IMR-90 (cell line): ENCODE results near the gene TCERG1. TPM values are rescaled to one million over a fixed set of nuclear protein-coding genes. Genes with fewer than 3 reads are reported as not detected.

Source experiments
- ATAC-seq: fragments of 200-7000 bp; cut with Tn5 transposase; 2 replicates; pipeline ENCODE4 v1.9.1; 2020; ENCODE audit warnings: low read depth, mild to moderate bottlenecking, moderate library complexity
- BruUV-seq: library from RNA; stranded (reverse); fragments of 400-500 nt; replicated peaks from 2 replicates; lab custom pipeline; 2021; lab: Mats Ljungman, UMichigan
- CTCF ChIA-PET: fragments of 300-600 bp; formaldehyde crosslinking; extraction: SDS; loops from one replicate; lab custom pipeline; 2021; ENCODE audit warnings: antibody characterized with exemption; lab: Yijun Ruan, JAX
- POLR2A ChIA-PET: fragments of 300-600 bp; sonication (Branson Sonifier 250); formaldehyde crosslinking; loops from one replicate; lab custom pipeline; 2022; ENCODE audit warnings: antibody characterized with exemption; ENCODE audit not compliant: unreplicated experiment; lab: Charles Lee
- DNase-seq: peaks from one replicate; pipeline ENCODE4 v3.0.0; 2013
- H2AFZ ChIP-seq: replicated peaks from 2 replicates; pipeline ENCODE3; 2013; ENCODE audit warnings: low read length, mild to moderate bottlenecking; ENCODE audit not compliant: poor library complexity
- H2AK5ac ChIP-seq: 2 replicates; pipeline ENCODE4 v1.6.1; 2013; ENCODE audit warnings: low read depth, low read length, inconsistent platforms
- H2AK9ac ChIP-seq: replicated peaks from 2 replicates; pipeline ENCODE3; 2013; ENCODE audit warnings: mild to moderate bottlenecking, low read depth, low read length, moderate library complexity; ENCODE audit not compliant: poor library complexity
- H2BK120ac ChIP-seq: 2 replicates; pipeline ENCODE4 v1.6.1; 2013; ENCODE audit warnings: low read depth, low read length, inconsistent platforms
- H2BK15ac ChIP-seq: 3 replicates; pipeline ENCODE4 v1.6.1; 2013; ENCODE audit warnings: low read depth, low read length, inconsistent platforms
- H2BK20ac ChIP-seq: 2 replicates; pipeline ENCODE4 v1.6.1; 2013; ENCODE audit warnings: low read depth, mild to moderate bottlenecking, inconsistent platforms, low read length, moderate library complexity
- H2BK5ac ChIP-seq: 2 replicates; pipeline ENCODE4 v1.6.1; 2013; ENCODE audit warnings: mild to moderate bottlenecking, low read depth, low read length, inconsistent platforms; ENCODE audit not compliant: poor library complexity, severe bottlenecking
- H3K14ac ChIP-seq: replicated peaks from 2 replicates; pipeline ENCODE4 v1.6.1; 2013; ENCODE audit warnings: low read depth, low read length, inconsistent platforms
- H3K18ac ChIP-seq: 2 replicates; pipeline ENCODE4 v1.6.1; 2013; ENCODE audit warnings: low read depth, low read length, control low read depth
- H3K23ac ChIP-seq: 2 replicates; pipeline ENCODE4 v1.6.1; 2013; ENCODE audit warnings: low read depth, low read length, inconsistent platforms
- H3K27ac ChIP-seq: 2 replicates; pipeline ENCODE4 v1.5.1; 2013; ENCODE audit warnings: mild to moderate bottlenecking, control low read depth, low read length; ENCODE audit not compliant: insufficient read depth
- H3K27me3 ChIP-seq: 2 replicates; pipeline ENCODE4 v1.6.1; 2013; ENCODE audit warnings: low read length; ENCODE audit not compliant: control insufficient read depth, insufficient read depth
- H3K36me3 ChIP-seq: 2 replicates; pipeline ENCODE4 v1.6.1; 2013; ENCODE audit warnings: low read length, mixed read lengths; ENCODE audit not compliant: control insufficient read depth, insufficient read depth
- H3K4ac ChIP-seq: 2 replicates; pipeline ENCODE4 v1.6.1; 2013; ENCODE audit warnings: low read depth, low read length, inconsistent platforms
- H3K4me1 ChIP-seq: 2 replicates; pipeline ENCODE4 v1.6.1; 2013; ENCODE audit warnings: low read length, mixed read lengths; ENCODE audit not compliant: control insufficient read depth, insufficient read depth
- H3K4me2 ChIP-seq: 2 replicates; pipeline ENCODE4 v1.6.1; 2013; ENCODE audit warnings: low read depth, mild to moderate bottlenecking, control low read depth, low read length, moderate library complexity
- H3K4me3 ChIP-seq: 2 replicates; pipeline ENCODE4 v1.5.1; 2013; ENCODE audit warnings: low read depth, mild to moderate bottlenecking, control low read depth, low read length, moderate library complexity; ENCODE audit not compliant: insufficient read depth
- H3K56ac ChIP-seq: 2 replicates; pipeline ENCODE4 v1.6.1; 2013; ENCODE audit warnings: low read length, inconsistent platforms; ENCODE audit not compliant: insufficient read depth; ENCODE audit errors: extremely low read depth
- H3K79me1 ChIP-seq, 2 experiments: 2 replicates each; pipeline ENCODE4 v1.6.1; 2013; ENCODE audit warnings: low read length in 2 of 2, inconsistent platforms in 1 of 2, low read depth in 1 of 2
- H3K9ac ChIP-seq: 2 replicates; pipeline ENCODE4 v1.6.1; 2013; ENCODE audit warnings: low read depth, low read length, control low read depth
- H3K9me1 ChIP-seq: 2 replicates; pipeline ENCODE4 v1.6.1; 2013; ENCODE audit warnings: low read length, inconsistent platforms; ENCODE audit not compliant: insufficient read depth
- H3K9me3 ChIP-seq: 2 replicates; pipeline ENCODE4 v1.6.1; 2013; ENCODE audit warnings: low read length; ENCODE audit not compliant: control insufficient read depth, insufficient read depth
- H4K20me1 ChIP-seq: 2 replicates; pipeline ENCODE4 v1.6.1; 2013; ENCODE audit warnings: low read length, inconsistent platforms; ENCODE audit not compliant: insufficient read depth
- H4K5ac ChIP-seq: 2 replicates; pipeline ENCODE4 v1.6.1; 2013; ENCODE audit warnings: mild to moderate bottlenecking, low read depth, low read length, control low read depth
- H4K8ac ChIP-seq, 2 experiments: 2 replicates each; pipeline ENCODE4 v1.6.1; 2013; ENCODE audit warnings: low read depth in 2 of 2, low read length in 2 of 2, control low read depth in 1 of 2, inconsistent platforms in 1 of 2
- H4K91ac ChIP-seq: 2 replicates; pipeline ENCODE4 v1.6.1; 2013; ENCODE audit warnings: low read depth, low read length, inconsistent platforms; ENCODE audit not compliant: insufficient read depth
- BHLHE40 ChIP-seq: fragments of 150-350 bp; IDR thresholded peaks from 2 replicates; pipeline ENCODE4 v1.6.1; 2016; ENCODE audit warnings: mild to moderate bottlenecking, low read depth, low read length
- FOS ChIP-seq: fragments of 150-350 bp; IDR thresholded peaks from 2 replicates; pipeline ENCODE4 v1.6.1; 2016; ENCODE audit warnings: low read depth, low read length
- MAZ ChIP-seq: IDR thresholded peaks from 2 replicates; pipeline ENCODE4 v1.6.1; 2012; ENCODE audit warnings: low read depth, mild to moderate bottlenecking, low read length, improper control_type of control experiment, moderate library complexity, borderline replicate concordance
- POLR2A ChIP-seq: IDR thresholded peaks from 2 replicates; pipeline ENCODE4 v1.6.1; 2012; ENCODE audit warnings: mild to moderate bottlenecking, low read depth, low read length
- RAD21 ChIP-seq: IDR thresholded peaks from 2 replicates; pipeline ENCODE4 v1.6.1; 2012; ENCODE audit warnings: low read length, improper control_type of control experiment
- WGBS, 2 experiments: methylation state at CpG; one replicate each; pipeline versions ENCODE4 v1.1.5 to v1.1.7; 2013; ENCODE audit warnings: missing lambda C conversion rate in 2 of 2; ENCODE audit not compliant: insufficient read length in 1 of 2; ENCODE audit errors: extremely low coverage in 2 of 2; 5-methylcytosine and 5-hydroxymethylcytosine counted together
- dilution Hi-C: fragments of 300-500 bp; cut with HindIII; formaldehyde crosslinking; loops from one replicate; pipeline ENCODE4 v1.14.3; 2018; ENCODE audit warnings: low sequenced_read_pairs; ENCODE audit not compliant: unreplicated experiment
- in situ Hi-C: fragments of 300-500 bp; cut with MboI; formaldehyde crosslinking; loops from 3 replicates; pipeline ENCODE4 v1.14.3; 2019; ENCODE audit warnings: low sequenced_read_pairs, inconsistent platforms, mixed read lengths
- intact Hi-C: fragments of 100-400 bp; cut with micrococcal nuclease; formaldehyde crosslinking; loops from 2 replicates; pipeline ENCODE4 v1.10.0; 2022
- polyA plus RNA-seq, 3 experiments: library from polyadenylated mRNA; depleted of rRNA; stranded (reverse); fragments of >200 nt; gene quantifications; 2 replicates each; pipeline ENCODE4 v1.2.3, GENCODE V29; 2012; ENCODE audit warnings: low replicate concordance in 1 of 3
- total RNA-seq: library from RNA; depleted of rRNA; stranded (reverse); fragments of >200 nt; gene quantifications from 2 replicates; pipeline ENCODE4 v1.2.3, GENCODE V29; 2012
- TF ChIP-seq, protein P1 (sequence below): conservative IDR thresholded peaks from 2 replicates; pipeline ENCODE4 v1.5.1; 2012; ENCODE audit warnings: mild to moderate bottlenecking, low read depth, low read length, improper control_type of control experiment

The TCERG1 gene
- total and polyA plus RNA-seq, 2 of the 4 experiments (the other 2 are of a cell fraction), result 21.9 to 44.7 TPM

- TF ChIP-seq, protein P1, sequence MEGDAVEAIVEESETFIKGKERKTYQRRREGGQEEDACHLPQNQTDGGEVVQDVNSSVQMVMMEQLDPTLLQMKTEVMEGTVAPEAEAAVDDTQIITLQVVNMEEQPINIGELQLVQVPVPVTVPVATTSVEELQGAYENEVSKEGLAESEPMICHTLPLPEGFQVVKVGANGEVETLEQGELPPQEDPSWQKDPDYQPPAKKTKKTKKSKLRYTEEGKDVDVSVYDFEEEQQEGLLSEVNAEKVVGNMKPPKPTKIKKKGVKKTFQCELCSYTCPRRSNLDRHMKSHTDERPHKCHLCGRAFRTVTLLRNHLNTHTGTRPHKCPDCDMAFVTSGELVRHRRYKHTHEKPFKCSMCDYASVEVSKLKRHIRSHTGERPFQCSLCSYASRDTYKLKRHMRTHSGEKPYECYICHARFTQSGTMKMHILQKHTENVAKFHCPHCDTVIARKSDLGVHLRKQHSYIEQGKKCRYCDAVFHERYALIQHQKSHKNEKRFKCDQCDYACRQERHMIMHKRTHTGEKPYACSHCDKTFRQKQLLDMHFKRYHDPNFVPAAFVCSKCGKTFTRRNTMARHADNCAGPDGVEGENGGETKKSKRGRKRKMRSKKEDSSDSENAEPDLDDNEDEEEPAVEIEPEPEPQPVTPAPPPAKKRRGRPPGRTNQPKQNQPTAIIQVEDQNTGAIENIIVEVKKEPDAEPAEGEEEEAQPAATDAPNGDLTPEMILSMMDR, result no peak
- TF ChIP-seq RAD21, result no peak
Measured at GRCh38 chr5:146399481-146399880, 47.7 kb upstream of the TCERG1 start (continued).

GRCh38 chr5:146400201-146400600 is 46.9 kb upstream of the TCERG1 start:
- ChIA-PET CTCF (no interaction called here), POLR2A (no interaction called here)
- no peak overlapping the region for H2AK9ac ChIP-seq
- H2BK20ac ChIP-seq, result no peak overlapping the region
- H3K79me1 ChIP-seq, result no peaks in the 10 kb centered on the region
- WGBS, 2 experiments, result 50% methylated on average over 1 of the region's 2 CpGs; no CpG with 5 or more reads in 1 of the 2 experiments
- no peak overlapping the region for H2AFZ ChIP-seq
- H2BK120ac ChIP-seq, result no peak overlapping the region
- no peak overlapping the region for H3K4me3 ChIP-seq
- no peaks in the 10 kb centered on the region for H3K36me3 ChIP-seq
- no peak overlapping the region for H4K5ac ChIP-seq
- no peak overlapping the region for H2BK15ac ChIP-seq
- no peak overlapping the region for H3K9ac ChIP-seq
- no peak overlapping the region for H3K23ac ChIP-seq
- H4K91ac ChIP-seq, result no peak overlapping the region
- TF ChIP-seq POLR2A (no peak), MAZ (no peak), FOS (no peak), BHLHE40 (no peak)
- TF ChIP-seq, protein P1, result no peak
- H2AK5ac ChIP-seq, result no peak overlapping the region
- H3K27me3 ChIP-seq, result peaks cover 9% of the 10 kb centered on the region
- H3K9me1 ChIP-seq, result no peaks in the 10 kb centered on the region
- no peaks in the 10 kb centered on the region for H3K4me1 ChIP-seq
- H3K4me2 ChIP-seq, result no peak overlapping the region
- H4K8ac ChIP-seq, result no peak overlapping the region
- no TSS peak for BruUV-seq
- no peaks in the 10 kb centered on the region for H4K20me1 ChIP-seq
- H2BK5ac ChIP-seq, result no peak overlapping the region
- DNase-seq (no peak), ATAC-seq (no peak)
- no peak overlapping the region for H3K56ac ChIP-seq
- no peaks in the 10 kb centered on the region for H3K9me3 ChIP-seq
- no peak overlapping the region for H3K4ac ChIP-seq
- H3K14ac ChIP-seq, result no peak overlapping the region
- dilution Hi-C loops, result no loop called here
- intact Hi-C loops, result no loop called here
- in situ Hi-C loops, result no loop called here
- H3K18ac ChIP-seq, result no peak overlapping the region
- H3K27ac ChIP-seq, result no peak overlapping the region
